SU-DHL-6 (cell line): Measurements from ENCODE around the gene FAM110C.

Experiments
- H2AFZ ChIP-seq: fragments of 200-600 bp; sonication (generic); 2 replicates; pipeline ENCODE4 v1.6.1; 2014; ENCODE audit warnings: low read depth, mild to moderate bottlenecking, moderate library complexity, mixed read lengths, antibody characterized with exemption, low read length; ENCODE audit not compliant: severe bottlenecking
- H3F3A ChIP-seq: fragments of 200-600 bp; shearing (Covaris generic); 2 replicates; pipeline ENCODE4 v1.6.0; 2016; ENCODE audit warnings: antibody characterized with exemption, mild to moderate bottlenecking; ENCODE audit not compliant: insufficient read depth
- H3K27ac ChIP-seq: fragments of 200-600 bp; sonication (generic); 2 replicates; pipeline ENCODE4 v1.5.1; 2016; ENCODE audit warnings: low read depth, mild to moderate bottlenecking, low read length, moderate library complexity, mixed read lengths
- H3K27me3 ChIP-seq: fragments of 200-600 bp; sonication (generic), shearing (Covaris generic); 2 replicates; pipeline ENCODE4 v1.6.0; 2014; ENCODE audit warnings: mild to moderate bottlenecking, low read length
- H3K36me3 ChIP-seq: fragments of 200-600 bp; sonication (generic); 2 replicates; pipeline ENCODE4 v1.6.1; 2014; ENCODE audit warnings: mild to moderate bottlenecking, low read length, mixed read lengths
- H3K4me2 ChIP-seq: fragments of 300-600, 200-600 bp; shearing (Covaris generic), sonication (generic); 2 replicates; pipeline ENCODE4 v1.6.0; 2014; ENCODE audit warnings: low read length, low read depth, mild to moderate bottlenecking; ENCODE audit not compliant: poor library complexity, severe bottlenecking
- H3K4me3 ChIP-seq: fragments of 200-600 bp; sonication (generic); 2 replicates; pipeline ENCODE4 v1.5.1; 2014; ENCODE audit warnings: antibody characterized with exemption, low read length, mild to moderate bottlenecking, mixed read lengths; ENCODE audit not compliant: insufficient read depth, poor library complexity, severe bottlenecking
- H3K79me2 ChIP-seq: fragments of 200-600 bp; sonication (generic); 2 replicates; pipeline ENCODE4 v1.6.1; 2014; ENCODE audit warnings: mild to moderate bottlenecking, low read length, moderate library complexity; ENCODE audit not compliant: insufficient read depth
- H3K9ac ChIP-seq: fragments of 200-600 bp; sonication (generic); 2 replicates; pipeline ENCODE4 v1.7.0; 2014; ENCODE audit warnings: mild to moderate bottlenecking, low read length
- H3K9me2 ChIP-seq: fragments of 200-600 bp; sonication (generic); replicated peaks from 2 replicates; pipeline ENCODE4 v1.6.1; 2014; ENCODE audit warnings: low read length; ENCODE audit not compliant: insufficient read depth
- H3K9me3 ChIP-seq: fragments of 200-600 bp; sonication (generic); 2 replicates; pipeline ENCODE4 v1.6.1; 2014; ENCODE audit warnings: low read length, mixed read lengths; ENCODE audit not compliant: insufficient read depth
- H4K20me1 ChIP-seq: fragments of 200-600 bp; sonication (generic); 2 replicates; pipeline ENCODE4 v1.6.1; 2014; ENCODE audit warnings: low read depth, mild to moderate bottlenecking, antibody characterized with exemption, low read length, moderate library complexity, mixed read lengths
- CTCF ChIP-seq: fragments of 200-600 bp; sonication (generic); IDR thresholded peaks from one replicate; pipeline ENCODE4 v1.5.1; 2017; ENCODE audit warnings: antibody characterized with exemption, mild to moderate bottlenecking, low read length, moderate library complexity; ENCODE audit not compliant: insufficient read depth, poor library complexity, severe bottlenecking
- EZH2phosphoT487 ChIP-seq: fragments of 200-600 bp; sonication (generic), shearing (Covaris generic); conservative IDR thresholded peaks from 2 replicates; pipeline ENCODE4 v1.6.1; 2018; ENCODE audit warnings: mild to moderate bottlenecking, antibody characterized with exemption, low read length, moderate library complexity, mixed read lengths

The FAM110C gene

DNA sequence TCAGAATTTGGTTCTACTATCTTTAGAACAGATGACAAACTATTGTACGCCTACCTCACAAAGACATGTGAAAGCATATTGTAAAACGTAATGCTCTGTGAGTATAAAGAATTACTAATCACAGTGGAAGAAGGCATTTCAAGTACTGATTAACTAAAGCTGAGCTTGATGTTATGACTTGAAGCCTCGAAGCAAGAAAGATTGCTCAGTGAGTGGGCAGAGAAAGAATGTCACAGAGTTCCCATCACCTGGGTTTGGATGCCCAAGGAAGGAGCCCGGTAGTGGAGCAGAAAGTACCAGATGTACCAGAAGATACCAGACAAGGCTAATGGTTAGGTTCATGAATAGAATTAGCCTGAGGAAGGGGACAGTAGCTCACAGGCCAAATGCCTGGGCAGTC lies 39.5 kb upstream of the FAM110C start:
- Histone ChIP-seq H3K36me3 (no peaks in the 10 kb centered on the region), H3K27ac (no peak overlapping the region), H3F3A (no peaks in the 10 kb centered on the region), H3K27me3 (no peaks in the 10 kb centered on the region), H3K9me2 (no peaks in the 10 kb centered on the region), H3K4me2 (no peak overlapping the region), H3K79me2 (no peaks in the 10 kb centered on the region), H3K9ac (no peak overlapping the region), H4K20me1 (no peaks in the 10 kb centered on the region), H3K9me3 (no peaks in the 10 kb centered on the region), H3K4me3 (no peak overlapping the region), H2AFZ (no peak overlapping the region)
- no peak for TF ChIP-seq EZH2phosphoT487
- no peak for TF ChIP-seq CTCF

- TF ChIP-seq EZH2phosphoT487: no peak
- TF ChIP-seq CTCF: no peak
- Histone ChIP-seq H3K36me3 (no peaks in the 10 kb centered on the region), H3K27ac (no peak overlapping the region), H4K20me1 (no peaks in the 10 kb centered on the region), H3K4me2 (no peak overlapping the region), H3K79me2 (no peaks in the 10 kb centered on the region), H3F3A (no peaks in the 10 kb centered on the region), H3K9me2 (no peaks in the 10 kb centered on the region), H3K9me3 (no peaks in the 10 kb centered on the region), H3K9ac (no peak overlapping the region), H2AFZ (no peak overlapping the region), H3K4me3 (no peak overlapping the region), H3K27me3 (no peaks in the 10 kb centered on the region)
Measured at GRCh38 chr2:84121-84520, 37.8 kb upstream of the FAM110C start.

DNA sequence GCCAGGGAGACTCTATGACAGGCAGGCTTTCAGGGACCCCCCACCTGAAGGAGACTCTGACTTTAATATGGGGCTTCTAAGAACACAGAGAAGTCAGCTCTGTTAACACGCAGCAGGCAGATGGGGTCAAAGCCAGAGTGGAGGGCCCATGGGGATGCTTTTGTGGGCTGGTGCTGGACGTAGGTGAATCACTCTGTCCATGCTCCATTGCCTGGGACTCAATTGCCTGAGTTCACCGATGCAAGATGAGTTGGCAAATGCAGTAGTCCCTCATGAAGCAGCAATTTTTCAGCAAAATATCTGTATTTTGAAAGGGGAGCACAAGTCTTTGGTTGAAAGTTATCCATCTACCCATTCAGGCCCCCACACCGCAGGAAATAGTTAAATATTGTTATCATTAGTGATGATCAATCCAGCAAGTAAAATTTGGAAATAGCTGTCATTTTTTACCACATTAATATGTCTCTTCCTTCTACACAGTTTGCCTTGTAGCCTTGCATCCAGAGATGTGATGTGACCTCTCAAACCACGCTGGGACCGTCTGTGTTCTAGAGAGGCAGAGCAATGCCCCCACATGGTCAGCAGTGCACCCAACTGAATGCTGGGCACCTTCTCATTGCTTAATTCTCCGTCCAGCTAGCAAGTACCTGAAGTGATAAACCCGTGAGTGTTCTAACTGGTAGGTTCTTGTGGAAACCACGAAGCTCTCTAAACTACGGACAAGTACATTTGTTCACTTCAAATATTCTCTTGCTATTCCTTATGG lies 34.8 kb upstream of the FAM110C start:
- H3K9me2 ChIP-seq: no peaks in the 10 kb centered on the region
- peaks cover 9% of the 10 kb centered on the region; the same call in 1 of the 2 replicates for H3K9me3 ChIP-seq
- no peaks in the 10 kb centered on the region for H3K79me2 ChIP-seq
- H3K27ac ChIP-seq: no peak overlapping the region
- no peaks in the 10 kb centered on the region for H3F3A ChIP-seq
- no peaks in the 10 kb centered on the region for H4K20me1 ChIP-seq
- H2AFZ ChIP-seq: no peak overlapping the region
- H3K36me3 ChIP-seq: no peaks in the 10 kb centered on the region
- H3K4me3 ChIP-seq: no peak overlapping the region
- H3K9ac ChIP-seq: no peak overlapping the region
- H3K27me3 ChIP-seq: no peaks in the 10 kb centered on the region
- TF ChIP-seq EZH2phosphoT487 (no peak), CTCF (no peak)
- H3K4me2 ChIP-seq: no peak overlapping the region
